ENCODE measurements around the gene SELENON.

GRCh38 chr1:25793585-25794170, 6.3 kb upstream of the SELENON start:
- TF ChIP-seq CTCF (IDR thresholded peaks at IDR 0.05) (no peak), POLR2A (IDR thresholded peaks at IDR 0.05) (no peak), POLR2AphosphoS5 (IDR thresholded peaks at IDR 0.05) (no peak)

Data from prostate gland (tissue), 2 donors.